GM03348 (cell line): Measurements from ENCODE around the gene CSMD2.
A peak's percentile ranks its signal among the peaks of the same experiment; 100 is the strongest.

Experiments used
- DNase-seq: peaks from one replicate; pipeline ENCODE4 v3.0.0; 2012; ENCODE audit warnings: low spot score

CSMD2 gene

GRCh38 chr1:34155860-34156259 lies 9.2 kb downstream of the CSMD2 start:
- DNase-seq, result peak; percentile 52

- DNase-seq, result no peak
Measured at GRCh38 chr1:34153246-34153645, 11.8 kb downstream of the CSMD2 start.

DNA sequence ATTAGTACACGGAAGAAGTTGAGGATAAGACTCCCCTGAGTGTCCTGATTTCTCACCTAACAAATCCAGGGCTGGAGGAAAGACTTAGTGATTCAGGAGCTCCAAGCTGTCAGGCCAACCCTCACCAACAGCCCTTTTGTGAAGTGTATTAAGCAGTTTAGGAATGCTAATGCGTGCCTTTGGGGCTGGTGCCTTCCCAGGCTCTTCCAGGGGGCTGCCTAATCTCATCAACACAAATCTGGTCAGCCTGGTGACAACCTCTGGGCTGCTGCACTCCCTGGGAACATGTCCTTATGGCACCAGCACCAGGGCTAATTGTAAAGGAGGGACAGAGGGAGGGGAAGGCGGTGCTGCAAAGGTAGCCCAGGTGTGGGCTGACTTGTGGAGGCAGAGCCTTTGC lies 15.5 kb downstream of the CSMD2 start:
- no peak for DNase-seq

DNA sequence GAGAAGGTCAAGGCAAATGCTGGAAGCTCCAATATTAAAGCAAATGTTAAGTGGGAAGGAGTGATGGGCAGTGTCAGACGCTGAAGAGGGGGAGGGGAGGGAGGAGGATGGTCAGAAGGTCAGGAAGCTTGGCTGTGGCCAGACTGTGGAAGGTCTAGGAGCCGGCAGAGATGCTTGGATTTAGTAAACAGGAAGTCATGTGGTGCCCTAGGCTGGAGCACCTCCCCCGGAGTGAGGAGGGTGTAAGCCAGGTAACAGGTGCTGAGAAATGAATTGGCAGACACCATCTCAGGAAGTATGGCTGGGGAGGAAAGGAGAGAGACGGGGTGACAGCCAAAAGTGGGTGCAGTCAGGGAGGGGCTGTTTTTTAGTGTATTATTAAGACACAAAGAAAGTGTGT lies 17.7 kb downstream of the CSMD2 start:
- no peak for DNase-seq

GRCh38 chr1:34144766-34145165 lies 20.3 kb downstream of the CSMD2 start:
- DNase-seq, result no peak

GRCh38 chr1:34143975-34144374 lies 21.1 kb downstream of the CSMD2 start:
- no peak for DNase-seq

- no peak for DNase-seq
Measured at GRCh38 chr1:34140011-34140676, 24.9 kb downstream of the CSMD2 start.

DNA sequence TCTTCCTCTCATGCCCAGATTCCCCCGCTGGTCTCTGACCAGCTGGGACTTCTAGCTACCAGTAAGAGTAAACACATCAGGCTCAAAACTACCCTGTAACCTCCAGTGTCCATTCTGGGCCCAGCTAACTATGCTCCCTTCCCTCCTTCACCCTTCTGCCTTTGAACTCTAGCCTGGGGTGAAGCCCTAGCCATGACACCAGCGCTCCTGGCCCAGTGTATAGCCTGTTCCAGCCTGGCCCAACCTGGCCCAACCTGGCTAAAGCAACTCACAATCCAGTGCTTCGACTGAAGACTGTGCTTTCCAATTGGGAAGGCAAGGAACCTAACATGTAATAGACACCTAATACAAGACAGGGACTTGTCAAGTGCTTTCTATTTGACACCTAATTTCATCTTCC lies 27.6 kb downstream of the CSMD2 start:
- DNase-seq, result no peak

DNA sequence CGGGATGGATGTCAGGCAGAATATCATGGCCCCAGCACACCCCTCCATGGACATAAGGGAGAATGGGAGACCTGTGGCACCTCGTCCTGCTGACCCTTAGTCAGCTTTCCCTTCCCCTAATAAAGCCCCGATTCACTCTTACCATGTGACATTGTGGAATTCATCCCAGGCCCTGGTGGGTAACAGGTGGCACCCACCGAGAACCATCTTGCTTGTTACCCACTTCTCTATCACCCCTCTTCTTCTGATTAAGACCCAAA lies 32.9 kb downstream of the CSMD2 start:
- no peak for DNase-seq

DNA sequence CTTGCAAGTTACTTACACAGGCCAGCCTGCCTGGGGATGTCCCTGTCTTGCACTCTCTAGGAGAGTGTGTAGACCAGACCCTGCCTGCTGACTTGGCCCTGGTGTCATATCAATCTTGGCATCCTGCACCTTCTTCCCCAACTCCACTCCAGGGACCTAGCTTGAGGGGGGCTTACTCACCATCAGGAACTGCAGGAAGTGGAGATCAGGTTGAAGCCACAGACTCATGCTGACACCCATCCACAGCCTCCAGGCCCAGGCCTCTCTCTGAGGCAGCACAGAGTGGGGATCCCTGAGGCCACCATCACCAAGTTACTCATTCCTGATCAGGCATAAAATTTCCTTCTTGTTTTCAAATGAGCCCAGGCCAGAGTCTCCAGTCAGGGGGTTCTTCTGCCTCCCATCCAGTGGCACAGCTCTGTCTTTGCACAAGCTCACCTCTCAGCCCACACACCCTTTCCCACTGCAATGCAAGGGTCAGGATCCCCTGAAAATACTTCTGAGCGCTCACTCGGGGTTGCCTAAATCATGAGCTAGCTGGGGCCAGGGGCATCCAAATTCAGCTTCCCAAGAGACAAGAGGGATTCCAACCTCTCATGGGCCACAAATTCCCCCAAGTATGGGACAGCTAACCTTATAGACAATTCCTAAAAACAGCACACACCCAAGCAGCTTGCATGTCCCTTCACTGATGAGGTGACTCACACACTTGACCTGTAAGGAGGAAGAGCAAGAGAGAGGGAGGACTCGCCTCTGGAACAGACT lies 33.5 kb downstream of the CSMD2 start:
- no peak for DNase-seq

- DNase-seq, result no peak
Measured at GRCh38 chr1:34130306-34130705, 34.7 kb downstream of the CSMD2 start.

DNA sequence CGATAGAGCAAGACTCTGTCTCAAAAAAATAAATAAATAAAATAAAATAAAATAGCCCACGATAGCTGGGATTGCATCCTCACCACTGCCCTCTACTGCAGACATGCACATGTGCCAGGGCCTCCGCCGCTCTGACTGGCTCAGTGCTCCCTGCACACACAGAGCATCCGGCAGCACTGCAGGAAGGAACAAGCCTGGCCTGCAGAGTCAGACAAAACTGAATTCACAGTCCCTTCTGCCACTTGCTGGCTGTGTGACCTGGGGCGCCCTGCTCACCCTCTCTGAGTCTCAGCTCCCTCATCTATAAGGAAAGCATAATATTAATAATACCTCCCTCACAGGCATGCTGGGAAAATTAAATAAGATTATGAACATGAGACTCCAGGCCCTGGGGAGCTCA lies 35.4 kb downstream of the CSMD2 start:
- DNase-seq, result no peak

DNA sequence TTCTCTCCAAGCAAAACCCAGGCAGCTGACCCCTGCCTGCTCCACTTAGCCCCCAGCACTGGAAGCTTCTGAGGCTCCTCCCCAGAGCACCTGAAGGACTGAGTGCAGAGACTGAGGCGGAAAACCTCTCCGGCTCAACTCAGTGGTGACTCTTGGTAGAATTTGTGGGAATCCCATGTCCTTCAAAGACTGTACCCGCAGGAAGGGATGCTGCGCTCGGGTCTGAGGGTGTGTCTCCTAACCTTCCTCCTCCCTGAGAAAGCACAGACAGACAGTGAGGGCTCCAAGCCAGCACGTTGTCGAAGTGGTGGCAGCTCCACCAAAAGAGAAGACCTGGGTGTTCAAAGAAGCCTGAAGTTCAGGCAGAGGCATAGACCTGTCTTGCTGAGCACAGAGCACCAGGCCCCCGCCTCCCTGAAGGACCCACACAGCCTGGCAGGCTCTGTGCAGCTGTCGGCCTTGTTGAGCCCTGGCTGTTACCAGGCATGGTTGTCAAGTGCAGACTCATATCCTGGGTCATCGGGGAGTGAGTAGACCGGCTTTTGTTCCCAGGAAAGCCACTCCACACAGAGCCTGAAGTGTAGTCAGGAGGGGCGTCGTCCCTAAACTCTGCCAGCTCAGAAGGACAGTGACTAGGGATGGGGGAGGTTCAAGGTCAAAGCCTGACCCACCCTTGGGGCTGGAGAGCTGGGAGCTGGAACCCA lies 36.7 kb downstream of the CSMD2 start:
- no peak for DNase-seq

GRCh38 chr1:34127006-34128000 lies 37.7 kb downstream of the CSMD2 start:
- no peak for DNase-seq

GRCh38 chr1:34126486-34126885 lies 38.5 kb downstream of the CSMD2 start:
- DNase-seq, result no peak

DNA sequence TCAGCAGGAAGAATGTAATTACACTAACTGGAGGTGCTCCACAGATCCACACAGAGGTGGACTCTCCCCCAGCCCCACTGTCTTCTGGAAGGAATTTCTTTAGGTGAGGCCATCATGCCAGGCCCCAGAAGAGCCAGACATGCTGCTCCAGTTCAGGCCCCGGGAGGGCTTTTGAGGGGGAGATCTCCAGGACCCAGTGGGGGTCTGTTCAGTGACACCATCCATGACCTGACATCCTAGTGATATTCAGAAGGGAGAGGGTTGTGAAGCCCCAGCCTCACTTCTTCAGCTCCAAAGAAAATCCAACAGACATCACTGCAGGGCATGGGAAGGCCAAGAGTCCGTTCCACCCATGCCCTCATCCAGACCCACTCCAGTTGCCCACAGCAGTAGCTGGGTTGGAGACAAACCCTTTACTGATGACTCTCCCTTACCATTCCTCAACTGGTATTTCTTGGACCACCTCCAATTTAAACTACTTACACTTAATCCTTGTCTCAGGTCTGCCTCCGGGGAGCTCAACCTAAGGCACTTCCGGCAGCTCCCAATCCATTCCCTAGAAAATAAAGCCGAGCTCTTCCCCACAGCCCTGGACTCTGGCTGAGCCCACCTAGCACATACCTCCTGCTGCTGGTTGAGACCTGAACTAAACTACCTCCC lies 39.2 kb downstream of the CSMD2 start:
- no peak for DNase-seq

- DNase-seq, result no peak
Measured at GRCh38 chr1:34122080-34122932, 42.7 kb downstream of the CSMD2 start.

DNA sequence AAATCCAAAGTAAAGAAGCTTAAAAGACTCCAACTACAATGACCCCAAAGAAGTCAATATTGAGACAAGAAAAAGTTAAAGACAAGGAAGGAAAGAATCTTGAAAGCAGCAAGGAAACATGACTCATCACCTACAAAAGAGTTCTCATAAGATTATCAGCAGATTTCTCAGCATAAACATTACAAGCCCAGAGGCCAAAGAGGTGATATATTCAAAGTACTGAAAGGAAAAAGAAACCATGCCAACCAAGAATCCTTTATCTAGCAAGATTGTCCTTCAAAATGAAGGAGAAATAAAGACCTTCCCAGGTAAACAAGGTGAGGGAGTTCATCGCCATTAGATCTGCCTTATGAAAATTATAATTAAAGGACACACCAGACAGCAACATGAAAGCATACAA lies 49.8 kb downstream of the CSMD2 start:
- no peak for DNase-seq

DNA sequence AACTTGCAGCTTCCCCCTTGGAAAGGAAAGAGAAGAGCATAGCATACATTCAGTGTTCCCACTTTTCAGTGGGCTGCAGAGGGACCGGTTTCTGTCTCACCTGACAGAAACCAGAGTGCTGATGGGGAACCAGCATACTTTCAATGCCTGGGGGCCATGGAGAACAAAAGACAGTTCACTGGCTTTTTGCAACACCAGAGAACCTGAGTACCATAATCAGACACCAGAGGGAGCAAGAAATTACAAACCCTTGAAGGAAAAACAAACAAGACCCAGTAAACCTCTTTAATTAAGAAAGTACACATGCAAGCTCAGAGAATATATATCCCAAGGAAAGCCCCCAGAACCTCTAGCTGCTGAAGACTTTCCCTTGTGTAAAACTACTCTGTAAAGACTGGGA lies 51.1 kb downstream of the CSMD2 start:
- peak; percentile 48 for DNase-seq

DNA sequence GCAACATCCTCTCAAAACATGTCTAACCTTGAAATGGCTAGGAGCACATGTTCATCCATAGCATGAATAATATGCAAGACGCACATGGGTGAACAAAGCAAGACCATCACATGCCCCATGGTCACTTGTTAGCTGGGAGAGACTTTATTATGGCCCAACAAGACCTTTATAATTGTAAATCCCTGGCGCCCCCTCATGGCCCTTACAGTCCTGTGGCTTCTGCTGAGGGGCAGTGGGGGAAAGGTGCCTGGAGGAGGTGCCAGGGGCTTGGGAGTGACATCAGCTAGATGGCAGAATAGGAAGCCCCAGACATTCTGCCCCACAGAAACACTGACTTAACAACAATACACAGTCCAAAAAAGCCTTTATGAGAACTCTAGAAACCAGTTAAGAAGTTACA lies 51.7 kb downstream of the CSMD2 start:
- no peak for DNase-seq

DNA sequence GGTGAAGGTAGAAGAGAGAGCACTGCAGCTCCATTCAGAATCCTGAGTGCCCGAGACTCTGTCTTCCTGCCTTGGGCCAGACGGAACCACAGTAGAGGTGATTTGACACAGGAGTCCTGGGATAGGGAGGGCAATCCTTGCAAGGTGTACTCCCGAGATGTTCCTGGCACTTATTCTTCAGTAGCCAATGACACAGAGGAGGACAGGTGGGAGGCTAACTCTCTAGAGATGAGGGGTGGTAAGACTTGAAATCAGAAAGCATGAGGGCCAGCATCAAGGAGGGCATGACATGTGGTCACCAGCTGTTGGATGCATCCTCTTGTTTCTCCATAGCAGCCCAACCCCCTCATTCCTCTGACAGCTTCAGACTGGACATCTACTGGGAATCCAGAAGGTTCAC lies 56.3 kb downstream of the CSMD2 start:
- DNase-seq, result no peak
